ENCODE data around the gene ABCA10. TPM values are rescaled to one million over a fixed set of nuclear protein-coding genes. Genes with fewer than 3 reads are reported as not detected.

The ABCA10 gene
- total RNA-seq, 4 donors from 2014 or later, result 0.23 to 7.8 (median 1.9) TPM

GRCh38 chr17:69230939-69231338 is 2.3 kb upstream of the ABCA10 start:
- H3K36me3 ChIP-seq, result no peaks in the 10 kb centered on the region
- DNase-seq, result no peak
- TF ChIP-seq POLR2A (IDR thresholded peaks at IDR 0.05), result no peak
- no peak for TF ChIP-seq CTCF (IDR thresholded peaks at IDR 0.05)
- intact Hi-C loops (cut with DNase I), result loop anchor here (5.0 kb wide), 1 partner anchor 454 kb away; no protein-coding TSS in a partner anchor
- peaks cover 0 to 13% (median 8%) of the 10 kb centered on the region in 3 donors for H3K9me3 ChIP-seq
- WGBS, 2 donors, result 83 to 93% methylated on average over 3 of the region's 3 CpGs
- H3K27me3 ChIP-seq, result no peaks in the 10 kb centered on the region
- no peak overlapping the region for H3K27ac ChIP-seq
- H3K4me1 ChIP-seq, result peaks cover 0 to 10% (median 0%) of the 10 kb centered on the region in 3 donors
- H3K4me3 ChIP-seq, result no peak overlapping the region

GRCh38 chr17:69228018-69228417 is 606 bp downstream of the ABCA10 start:
- Histone ChIP-seq H3K9me3 (peaks cover 0 to 8% (median 8%) of the 10 kb centered on the region in 3 donors), H3K4me3 (peak overlapping the region in 3 of 4 donors; percentile 13 to 37 (median 17)), H3K36me3 (no peaks in the 10 kb centered on the region), H3K27me3 (no peaks in the 10 kb centered on the region), H3K4me1 (no peaks in the 10 kb centered on the region), H3K27ac (peak overlapping the region in 2 of 4 donors; percentile 4 to 17)
- intact Hi-C loops (cut with DNase I), result no loop called here
- DNase-seq, result no peak
- TF ChIP-seq CTCF (IDR thresholded peaks at IDR 0.05) (no peak), POLR2A (IDR thresholded peaks at IDR 0.05) (no peak)

- Histone ChIP-seq H3K4me3 (peak overlapping the region in 2 of 4 donors; percentile 17 to 37), H3K4me1 (no peaks in the 10 kb centered on the region), H3K27me3 (no peaks in the 10 kb centered on the region), H3K27ac (peak overlapping the region in 2 of 4 donors; percentile 4 to 17), H3K36me3 (no peaks in the 10 kb centered on the region), H3K9me3 (peaks cover 0 to 6% (median 4%) of the 10 kb centered on the region in 3 donors)
- intact Hi-C loops (cut with DNase I), result no loop called here
- no peak for TF ChIP-seq POLR2A (IDR thresholded peaks at IDR 0.05)
- no peak for TF ChIP-seq CTCF (IDR thresholded peaks at IDR 0.05)
- WGBS, 2 donors, result 54 to 67% methylated on average over 2 of the region's 2 CpGs
- DNase-seq, result no peak
Observed at GRCh38 chr17:69227541-69227940, 1.1 kb downstream of the ABCA10 start.

GRCh38 chr17:69223809-69224208 is 4.8 kb downstream of the ABCA10 start:
- no peak for TF ChIP-seq CTCF (IDR thresholded peaks at IDR 0.05)
- TF ChIP-seq POLR2A (IDR thresholded peaks at IDR 0.05), result no peak
- Histone ChIP-seq H3K27ac (peak overlapping the region in 1 of 4 donors; percentile 15), H3K4me1 (no peaks in the 10 kb centered on the region), H3K36me3 (peaks cover 0 to 8% (median 0%) of the 10 kb centered on the region in 3 donors), H3K4me3 (no peak overlapping the region), H3K9me3 (no peaks in the 10 kb centered on the region), H3K27me3 (no peaks in the 10 kb centered on the region)
- intact Hi-C loops (cut with DNase I), result no loop called here
- no peak for DNase-seq
- 60 to 78% methylated on average over 3 of the region's 3 CpGs for WGBS, 2 donors

GRCh38 chr17:69222707-69223258 is 5.8 kb downstream of the ABCA10 start:
- no peak for TF ChIP-seq CTCF (IDR thresholded peaks at IDR 0.05)
- TF ChIP-seq POLR2A (IDR thresholded peaks at IDR 0.05), result no peak
- Histone ChIP-seq H3K27me3 (no peaks in the 10 kb centered on the region), H3K4me3 (no peak overlapping the region), H3K36me3 (peaks cover 0 to 11% (median 0%) of the 10 kb centered on the region in 3 donors), H3K27ac (no peak overlapping the region), H3K9me3 (no peaks in the 10 kb centered on the region), H3K4me1 (no peaks in the 10 kb centered on the region)
- intact Hi-C loops (cut with DNase I), result no loop called here
- DNase-seq, result no peak

All from esophagus squamous epithelium (tissue), 5 donors.